Ovary (tissue), 3 donors: ENCODE data around the gene ITPR3.

Experiments used
- EP300 ChIP-seq: sonication (generic); formaldehyde crosslinking; IDR thresholded peaks from one replicate; pipeline ENCODE4 v1.6.1; 2017; ENCODE audit warnings: antibody characterized with exemption
- POLR2A ChIP-seq: fragments of 450-650 bp; IDR thresholded peaks from one replicate; pipeline ENCODE4 v1.6.1; 2017; ENCODE audit warnings: antibody characterized with exemption, mild to moderate bottlenecking, moderate library complexity
- TF ChIP-seq, protein P1 (sequence below), 3 donors: fragments of 450-650 bp in 2 of 3; fragments of 200-600 bp in 1 of 3; IDR thresholded peaks; one replicate each; pipeline versions ENCODE4 v1.5.1 to v1.8.0; 2016 to 2022; ENCODE audit warnings: antibody characterized with exemption in 3 of 3, mild to moderate bottlenecking in 1 of 3
- donor health status: DM: no; HTN: no; CAD: no.

GRCh38 chr6:33697845-33698244, 76.7 kb downstream of the ITPR3 start:
- TF ChIP-seq, protein P1, sequence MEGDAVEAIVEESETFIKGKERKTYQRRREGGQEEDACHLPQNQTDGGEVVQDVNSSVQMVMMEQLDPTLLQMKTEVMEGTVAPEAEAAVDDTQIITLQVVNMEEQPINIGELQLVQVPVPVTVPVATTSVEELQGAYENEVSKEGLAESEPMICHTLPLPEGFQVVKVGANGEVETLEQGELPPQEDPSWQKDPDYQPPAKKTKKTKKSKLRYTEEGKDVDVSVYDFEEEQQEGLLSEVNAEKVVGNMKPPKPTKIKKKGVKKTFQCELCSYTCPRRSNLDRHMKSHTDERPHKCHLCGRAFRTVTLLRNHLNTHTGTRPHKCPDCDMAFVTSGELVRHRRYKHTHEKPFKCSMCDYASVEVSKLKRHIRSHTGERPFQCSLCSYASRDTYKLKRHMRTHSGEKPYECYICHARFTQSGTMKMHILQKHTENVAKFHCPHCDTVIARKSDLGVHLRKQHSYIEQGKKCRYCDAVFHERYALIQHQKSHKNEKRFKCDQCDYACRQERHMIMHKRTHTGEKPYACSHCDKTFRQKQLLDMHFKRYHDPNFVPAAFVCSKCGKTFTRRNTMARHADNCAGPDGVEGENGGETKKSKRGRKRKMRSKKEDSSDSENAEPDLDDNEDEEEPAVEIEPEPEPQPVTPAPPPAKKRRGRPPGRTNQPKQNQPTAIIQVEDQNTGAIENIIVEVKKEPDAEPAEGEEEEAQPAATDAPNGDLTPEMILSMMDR (IDR thresholded peaks at IDR 0.05) = no peak
- TF ChIP-seq POLR2A = no peak
- no peak for TF ChIP-seq EP300
